DMS53 treated with DMSO at 0.1 percent for 48 hours (cell line): ENCODE measurements around the gene ERBB4.

Source experiments
- DNase-seq: peaks from one replicate; lab custom pipeline; 2025; ENCODE audit not compliant: unreplicated experiment; lab: John Stamatoyannopoulos, UW

Gene ERBB4

DNA sequence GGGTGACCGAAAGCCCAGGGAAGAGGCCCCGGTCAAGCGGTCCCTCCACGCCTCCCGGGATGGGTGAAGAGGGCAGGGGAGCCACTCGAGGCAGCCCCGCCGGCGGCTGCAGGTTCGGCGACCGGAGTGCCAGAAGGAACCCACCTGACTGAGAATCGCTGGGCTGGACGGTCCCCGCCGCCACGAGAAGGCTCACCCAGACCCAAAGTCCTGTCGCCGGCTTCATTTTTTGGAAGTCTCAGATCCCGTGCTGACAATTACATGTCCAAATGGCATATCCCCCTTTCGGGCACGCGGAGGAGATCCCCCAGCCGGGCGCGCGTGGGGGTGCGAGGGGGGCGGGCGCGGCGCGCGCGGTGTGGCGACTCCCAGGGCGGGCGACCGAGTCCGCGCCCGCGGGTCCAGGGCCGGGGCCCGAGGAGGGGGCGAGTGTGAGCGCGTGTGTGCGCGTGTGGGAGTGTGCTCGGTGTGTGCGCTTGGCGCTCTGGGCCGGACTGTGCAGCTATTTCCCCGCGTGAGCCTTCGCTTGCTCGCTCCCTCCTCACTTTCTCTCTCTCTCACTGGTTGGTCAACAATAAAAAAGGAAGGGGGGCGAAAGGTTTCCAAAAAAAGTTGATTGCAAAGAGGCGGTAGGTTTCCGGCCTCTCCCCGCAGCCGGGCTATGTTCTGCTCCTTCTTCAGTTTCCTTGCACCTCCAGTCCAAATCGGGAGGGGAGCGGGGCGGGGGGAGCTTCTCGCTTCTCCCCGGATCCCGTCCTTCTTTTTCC, at the start of gene ERBB4:
ERBB4 (minus strand) TSS at position 498 of the 767 bp plus-strand sequence; CDS start at position 226, 272 bp downstream.
- DNase-seq = no peak

GRCh38 chr2:212580117-212580516, 41.5 kb upstream of the ERBB4 start:
- no peak for DNase-seq

DNA sequence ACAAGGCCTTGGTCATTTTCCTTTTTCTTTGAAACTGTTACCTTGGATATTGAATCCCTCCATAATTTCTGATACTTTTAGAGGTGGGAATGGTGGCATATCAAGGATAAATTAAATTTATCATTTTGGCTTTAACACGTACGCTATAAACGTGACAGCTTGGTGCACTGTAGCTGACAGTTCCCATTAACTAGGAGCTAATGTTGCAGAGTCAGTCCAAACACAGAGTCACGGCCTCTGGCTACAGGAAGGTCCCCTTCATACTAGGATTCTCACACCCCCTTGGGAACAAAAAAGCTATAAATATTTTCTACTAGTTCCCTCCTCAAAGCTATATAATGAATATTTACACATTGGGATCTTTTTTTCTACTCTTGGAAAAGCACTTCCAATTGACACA, 17.7 kb upstream of the ERBB4 start:
- no peak for DNase-seq

GRCh38 chr2:212554233-212554632, 15.6 kb upstream of the ERBB4 start:
- no peak for DNase-seq

DNA sequence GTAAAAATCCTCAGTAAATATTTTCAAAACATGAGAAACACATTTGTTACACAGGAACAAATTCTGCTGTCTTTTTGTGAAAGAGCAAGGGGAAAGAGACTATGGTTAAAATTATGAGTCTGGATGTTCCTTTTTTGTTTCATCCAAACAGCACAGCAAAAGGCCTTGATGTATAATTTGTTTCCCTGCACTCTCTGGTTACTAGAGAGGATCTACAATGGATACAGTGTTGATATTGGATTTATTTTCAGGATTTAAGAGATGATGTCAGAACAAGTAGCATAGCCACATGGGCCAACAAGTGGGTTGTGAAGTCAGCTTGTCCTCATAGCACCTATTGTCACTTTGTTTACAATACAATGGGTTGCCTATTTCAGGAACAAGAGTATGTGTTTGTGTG, 11.3 kb upstream of the ERBB4 start:
- peak; percentile 56 for DNase-seq

- DNase-seq = peak; percentile 49
Measured at GRCh38 chr2:212549463-212549862, 10.9 kb upstream of the ERBB4 start.

DNA sequence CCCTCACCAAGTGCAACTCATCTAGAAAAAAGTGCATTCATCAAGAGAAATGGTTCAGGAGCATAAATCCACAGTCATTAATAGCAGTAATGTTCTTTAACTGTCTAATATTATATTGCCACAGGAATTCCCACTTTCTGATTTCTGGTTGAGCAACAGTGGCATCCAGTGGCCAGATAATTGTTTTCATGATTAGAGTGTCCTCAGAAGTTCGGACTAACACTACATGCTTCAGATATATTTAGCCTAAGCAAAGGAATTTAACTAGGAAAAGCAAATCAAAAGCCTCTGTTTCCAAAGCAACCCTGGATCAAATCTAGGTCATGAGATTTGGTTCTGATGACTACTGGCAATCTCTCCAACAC, 9.8 kb upstream of the ERBB4 start:
- DNase-seq = no peak

- no peak for DNase-seq
Measured at GRCh38 chr2:212547716-212548454, 9.3 kb upstream of the ERBB4 start.

- DNase-seq = no peak
Measured at GRCh38 chr2:212546669-212547068, 8.1 kb upstream of the ERBB4 start.

- no peak for DNase-seq
Measured at GRCh38 chr2:212540341-212540740, 1.7 kb upstream of the ERBB4 start.

DNA sequence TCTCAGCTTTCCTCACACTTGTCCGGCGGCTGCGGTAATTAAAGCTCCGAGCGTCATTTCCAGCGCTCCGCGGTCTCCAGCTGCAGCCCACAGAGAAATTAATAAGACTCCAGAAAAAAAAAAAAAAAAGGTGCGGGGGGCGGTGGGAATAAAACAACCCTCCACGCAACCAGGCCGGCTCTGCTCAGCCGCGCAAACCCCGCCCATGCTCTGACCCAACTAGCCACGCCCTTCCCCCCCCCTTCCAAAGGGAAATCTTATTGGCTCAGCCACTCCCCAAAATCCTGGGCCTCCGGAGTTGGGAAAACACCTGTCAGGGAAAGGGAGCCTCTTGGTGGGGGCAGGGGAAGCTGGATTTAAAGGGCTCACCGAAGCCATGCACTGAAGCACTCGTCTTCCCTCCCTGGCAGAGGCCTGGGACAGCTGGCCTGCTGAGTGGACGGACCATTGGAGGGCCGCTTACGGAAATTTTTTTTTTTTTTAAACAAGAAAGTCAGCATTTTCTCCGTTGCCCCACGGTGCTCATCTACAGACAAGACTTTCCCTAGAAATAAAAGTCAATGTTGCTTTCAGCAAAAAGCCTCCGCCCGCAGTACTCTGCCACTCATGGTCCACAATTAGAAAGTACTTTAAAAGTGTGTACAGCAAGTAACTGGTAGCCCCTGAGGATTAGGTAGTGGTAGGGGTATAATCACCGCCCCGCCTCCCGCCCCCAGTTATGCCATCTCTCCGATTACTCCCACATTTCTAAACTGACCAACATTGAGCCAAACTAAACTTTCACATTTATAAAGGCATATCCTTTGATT, 674 bp upstream of the ERBB4 start:
- DNase-seq = no peak

- no peak for DNase-seq
Measured at GRCh38 chr2:212537726-212538304, 787 bp downstream of the ERBB4 start.

- no peak for DNase-seq
Measured at GRCh38 chr2:212536817-212537725, 1.5 kb downstream of the ERBB4 start.

GRCh38 chr2:212535996-212536816, 2.4 kb downstream of the ERBB4 start:
- DNase-seq = no peak

DNA sequence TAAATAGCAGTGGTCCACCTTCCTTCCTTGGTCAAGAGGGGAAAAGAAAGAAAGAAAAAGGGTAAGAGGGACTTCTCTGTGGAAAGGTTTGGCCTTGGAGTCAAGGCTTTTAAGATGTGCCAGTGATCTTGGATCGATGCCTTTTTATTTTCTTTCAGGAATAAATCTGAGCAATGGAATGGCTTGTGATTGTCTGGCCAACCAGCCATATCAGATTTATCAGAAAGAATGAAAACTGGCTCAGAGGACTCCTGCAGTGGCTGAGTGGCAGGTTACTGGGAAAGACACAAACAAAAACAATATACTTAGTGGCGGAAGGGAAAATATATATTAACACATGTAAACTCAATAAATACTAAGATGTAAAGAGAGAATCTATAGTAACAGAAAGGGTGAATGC, 4.3 kb downstream of the ERBB4 start:
- no peak for DNase-seq

GRCh38 chr2:212532585-212532984, 6.0 kb downstream of the ERBB4 start:
- DNase-seq = no peak

DNA sequence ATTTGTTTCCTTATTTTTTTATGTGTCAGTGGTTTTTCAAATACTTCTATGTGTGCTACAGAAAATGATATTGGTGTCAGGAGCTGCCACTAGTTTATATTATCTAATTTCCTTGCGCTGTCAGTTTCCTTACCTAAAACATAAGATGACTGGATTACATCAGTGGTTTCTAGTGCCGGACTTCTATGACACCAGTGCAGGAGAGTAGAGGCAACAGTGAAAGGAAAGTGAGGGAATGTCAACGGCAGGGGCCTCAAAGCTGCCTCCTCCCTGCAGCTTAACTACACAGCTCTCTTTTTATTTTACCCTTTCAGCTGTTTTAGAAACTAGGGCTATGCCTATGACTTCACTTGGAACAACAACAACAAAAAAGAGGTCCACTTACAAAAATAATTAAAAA, 6.5 kb downstream of the ERBB4 start:
- no peak for DNase-seq

DNA sequence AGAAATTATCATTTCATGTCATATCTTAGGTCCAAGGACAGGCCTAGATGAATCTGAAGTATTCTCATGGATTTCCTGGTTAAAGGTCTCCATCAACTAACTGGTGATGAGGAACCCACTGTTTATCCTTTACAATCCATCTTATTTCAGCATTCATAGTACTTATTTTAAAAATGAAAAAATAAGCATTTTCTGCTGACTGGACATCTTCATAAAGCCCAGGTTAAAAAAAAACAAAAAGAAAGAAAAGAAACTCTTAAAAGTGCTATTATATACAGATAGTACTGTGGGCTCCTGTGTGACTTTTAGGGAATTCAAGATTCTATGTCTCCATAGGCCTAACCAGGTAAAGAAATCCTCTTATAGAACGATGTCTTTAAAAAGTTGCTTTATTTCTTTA, 7.1 kb downstream of the ERBB4 start:
- no peak for DNase-seq

GRCh38 chr2:212530991-212531390, 7.6 kb downstream of the ERBB4 start:
- DNase-seq = no peak
